Karpas-422 (cell line): ENCODE results near the gene DRD4. TPM values are rescaled to one million over a fixed set of nuclear protein-coding genes. Genes with fewer than 3 reads are reported as not detected.

Experiments used
- DNase-seq: peaks from one replicate; pipeline ENCODE4 v3.0.0-alpha.2; 2015
- H2AFZ ChIP-seq: fragments of 200-600 bp; sonication (generic); 2 replicates; pipeline ENCODE4 v1.6.1; 2014; ENCODE audit warnings: antibody characterized with exemption, low read length, mixed read lengths
- H3K27ac ChIP-seq: fragments of 200-600 bp; sonication (generic); 2 replicates; pipeline ENCODE4 v1.5.1; 2014; ENCODE audit warnings: mild to moderate bottlenecking, low read length, moderate library complexity
- H3K27me3 ChIP-seq: fragments of 200-600 bp; sonication (generic); 2 replicates; pipeline ENCODE4 v1.6.1; 2014; ENCODE audit warnings: low read length, mixed read lengths
- H3K36me3 ChIP-seq: fragments of 200-600 bp; sonication (generic); 2 replicates; pipeline ENCODE4 v1.6.1; 2014; ENCODE audit warnings: low read length, mixed read lengths; ENCODE audit not compliant: insufficient read depth
- H3K4me1 ChIP-seq: fragments of 200-600 bp; sonication (generic); 2 replicates; pipeline ENCODE4 v1.6.1; 2014; ENCODE audit warnings: mild to moderate bottlenecking, low read length, mixed read lengths
- H3K4me2 ChIP-seq: fragments of 200-600 bp; sonication (generic); 2 replicates; pipeline ENCODE4 v1.6.1; 2014; ENCODE audit warnings: low read length, low read depth, mild to moderate bottlenecking; ENCODE audit not compliant: poor library complexity, severe bottlenecking
- H3K4me3 ChIP-seq: fragments of 200-600 bp; sonication (generic); 2 replicates; pipeline ENCODE4 v1.5.1; 2014; ENCODE audit warnings: mild to moderate bottlenecking, antibody characterized with exemption, low read length, mixed read lengths
- H3K79me2 ChIP-seq: fragments of 200-600 bp; sonication (generic); 2 replicates; pipeline ENCODE4 v1.6.1; 2014; ENCODE audit warnings: mild to moderate bottlenecking, low read length, mixed read lengths
- H3K9ac ChIP-seq: fragments of 200-600 bp; sonication (generic); 2 replicates; pipeline ENCODE4 v1.6.0; 2014; ENCODE audit warnings: low read length
- H3K9me2 ChIP-seq: fragments of 200-600 bp; sonication (generic), shearing (Covaris generic); replicated peaks from 2 replicates; pipeline ENCODE4 v1.6.0; 2014; ENCODE audit warnings: mild to moderate bottlenecking, low read length, moderate library complexity; ENCODE audit not compliant: insufficient read depth
- H3K9me3 ChIP-seq: fragments of 300-700, 200-600 bp; sonication (generic); 2 replicates; pipeline ENCODE4 v1.6.1; 2014; ENCODE audit warnings: low read length, mixed read lengths
- H4K20me1 ChIP-seq: fragments of 200-600 bp; sonication (generic); 2 replicates; pipeline ENCODE4 v1.6.1; 2014; ENCODE audit warnings: mild to moderate bottlenecking, antibody characterized with exemption, low read length, low read depth; ENCODE audit not compliant: insufficient read depth
- total RNA-seq: library from RNA; depleted of rRNA; stranded (reverse); fragments of >200 nt; shearing (Covaris generic); gene quantifications from 2 replicates; pipeline ENCODE4 v1.2.3, GENCODE V29; 2014; ENCODE audit warnings: low replicate concordance

Gene DRD4
- total RNA-seq, 1 experiment from 2014 or later = not detected

DNA sequence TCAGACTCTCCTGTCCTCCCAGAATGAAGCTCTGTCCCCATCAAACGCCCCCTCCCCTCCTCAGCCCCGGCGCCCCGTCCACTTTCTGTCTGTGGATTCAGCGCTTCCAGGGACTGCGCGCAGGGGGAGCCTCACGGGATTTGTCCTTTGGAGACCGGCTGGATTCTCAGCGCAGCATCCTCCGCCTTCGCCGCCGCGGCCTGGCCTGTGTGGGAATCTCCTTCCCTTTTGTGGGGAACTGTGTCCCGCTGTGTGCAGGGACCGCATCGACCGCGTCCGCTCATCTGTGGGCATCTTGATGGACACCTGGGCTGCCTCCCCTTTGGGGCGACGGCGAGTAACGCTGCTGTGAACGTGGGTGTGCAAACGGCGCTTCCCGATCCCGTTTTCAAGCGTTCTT is 9.0 kb upstream of the DRD4 start:
- H3K4me2 ChIP-seq = no peak overlapping the region
- no peaks in the 10 kb centered on the region for H3K27me3 ChIP-seq
- H3K9me3 ChIP-seq = no peaks in the 10 kb centered on the region
- DNase-seq = no peak
- H3K36me3 ChIP-seq = no peaks in the 10 kb centered on the region
- no peak overlapping the region for H3K9ac ChIP-seq
- no peak overlapping the region for H3K27ac ChIP-seq
- H3K79me2 ChIP-seq = no peaks in the 10 kb centered on the region
- no peak overlapping the region for H3K4me3 ChIP-seq
- H3K9me2 ChIP-seq = no peaks in the 10 kb centered on the region
- no peaks in the 10 kb centered on the region for H3K4me1 ChIP-seq
- H2AFZ ChIP-seq = no peak overlapping the region
- H4K20me1 ChIP-seq = no peaks in the 10 kb centered on the region

DNA sequence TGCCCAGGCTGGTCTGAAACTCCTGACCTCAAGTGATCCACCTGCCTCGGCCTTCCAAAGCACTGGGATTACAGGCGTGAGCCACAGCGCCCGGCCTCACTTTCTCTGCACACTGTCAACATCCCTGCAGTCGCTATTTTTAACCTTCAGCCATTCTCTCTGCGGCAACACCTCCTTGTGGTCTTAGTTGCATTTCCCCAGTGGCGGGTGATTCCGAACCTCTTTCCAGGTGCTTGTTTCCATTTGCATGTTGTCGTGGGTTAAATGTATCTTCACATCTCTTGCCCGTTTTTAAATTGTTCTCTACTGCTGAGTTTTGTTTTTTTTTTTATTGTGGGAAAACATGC is 7.9 kb upstream of the DRD4 start:
- H3K9me3 ChIP-seq = no peaks in the 10 kb centered on the region
- H3K9me2 ChIP-seq = no peaks in the 10 kb centered on the region
- H3K4me3 ChIP-seq = no peak overlapping the region
- DNase-seq = no peak
- no peak overlapping the region for H3K4me2 ChIP-seq
- H4K20me1 ChIP-seq = no peaks in the 10 kb centered on the region
- H2AFZ ChIP-seq = no peak overlapping the region
- H3K4me1 ChIP-seq = no peaks in the 10 kb centered on the region
- no peak overlapping the region for H3K27ac ChIP-seq
- no peaks in the 10 kb centered on the region for H3K27me3 ChIP-seq
- H3K79me2 ChIP-seq = no peaks in the 10 kb centered on the region
- no peak overlapping the region for H3K9ac ChIP-seq
- no peaks in the 10 kb centered on the region for H3K36me3 ChIP-seq

DNA sequence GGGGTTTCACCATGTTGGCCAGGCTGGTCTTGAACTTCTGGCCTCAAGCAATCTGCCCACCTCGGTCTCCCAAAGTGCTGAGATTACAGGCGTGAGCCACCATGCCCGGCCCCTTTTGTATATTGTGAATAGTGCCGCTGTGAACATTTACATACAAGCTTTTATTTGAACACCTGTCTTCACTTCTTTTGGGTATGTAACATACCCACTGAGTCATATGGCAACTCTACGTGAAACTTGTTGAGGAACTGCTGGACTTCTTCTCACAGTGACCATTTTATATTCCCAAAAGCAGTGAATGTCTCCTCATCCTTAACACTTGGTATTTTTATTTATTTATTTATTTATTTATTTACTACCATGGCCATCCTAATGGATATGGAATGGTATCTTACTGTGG is 6.2 kb upstream of the DRD4 start:
- H3K4me3 ChIP-seq = no peak overlapping the region
- H3K36me3 ChIP-seq = no peaks in the 10 kb centered on the region
- no peaks in the 10 kb centered on the region for H3K79me2 ChIP-seq
- H3K4me1 ChIP-seq = no peaks in the 10 kb centered on the region
- H4K20me1 ChIP-seq = no peaks in the 10 kb centered on the region
- H3K4me2 ChIP-seq = no peak overlapping the region
- H3K9me2 ChIP-seq = no peaks in the 10 kb centered on the region
- H3K27me3 ChIP-seq = no peaks in the 10 kb centered on the region
- no peaks in the 10 kb centered on the region for H3K9me3 ChIP-seq
- H3K9ac ChIP-seq = no peak overlapping the region
- no peak for DNase-seq
- no peak overlapping the region for H3K27ac ChIP-seq
- H2AFZ ChIP-seq = no peak overlapping the region

DNA sequence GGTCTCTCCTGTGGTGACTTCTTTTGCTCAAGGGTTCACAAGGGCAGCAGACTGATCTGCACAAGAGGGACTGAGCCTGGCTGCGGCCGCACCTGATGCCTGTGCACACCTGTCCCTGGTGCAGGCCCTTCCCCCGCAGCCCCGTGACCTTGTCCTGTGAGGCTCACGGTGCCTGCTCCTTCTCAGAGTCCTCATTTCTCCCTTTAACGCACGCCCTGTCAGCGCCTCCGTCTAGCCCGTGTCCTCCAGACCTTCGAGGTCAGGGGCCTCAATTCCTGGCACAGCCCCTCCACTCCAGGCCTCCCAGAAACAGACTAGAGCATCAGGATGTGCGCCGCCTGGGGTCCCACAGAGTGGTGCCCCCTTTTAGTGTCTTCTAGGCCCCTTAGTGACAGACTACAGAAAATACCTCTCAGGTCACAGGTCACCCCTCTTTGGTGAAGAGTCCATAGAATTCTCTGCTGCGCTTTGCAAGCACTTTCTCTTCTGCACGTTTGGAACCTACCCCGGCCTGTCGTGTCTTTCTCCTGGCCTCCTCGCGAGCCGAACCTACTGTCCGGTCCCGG is 1.0 kb upstream of the DRD4 start:
- no peak overlapping the region for H3K27ac ChIP-seq
- no peaks in the 10 kb centered on the region for H3K36me3 ChIP-seq
- no peaks in the 10 kb centered on the region; the same call in 1 of the 2 replicates for H4K20me1 ChIP-seq
- no peaks in the 10 kb centered on the region for H3K27me3 ChIP-seq
- no peak overlapping the region for H3K9ac ChIP-seq
- no peak overlapping the region for H2AFZ ChIP-seq
- DNase-seq = no peak
- no peak overlapping the region for H3K4me2 ChIP-seq
- H3K79me2 ChIP-seq = no peaks in the 10 kb centered on the region
- H3K4me1 ChIP-seq = no peaks in the 10 kb centered on the region
- H3K9me3 ChIP-seq = no peaks in the 10 kb centered on the region
- H3K9me2 ChIP-seq = no peaks in the 10 kb centered on the region
- H3K4me3 ChIP-seq = no peak overlapping the region

DNA sequence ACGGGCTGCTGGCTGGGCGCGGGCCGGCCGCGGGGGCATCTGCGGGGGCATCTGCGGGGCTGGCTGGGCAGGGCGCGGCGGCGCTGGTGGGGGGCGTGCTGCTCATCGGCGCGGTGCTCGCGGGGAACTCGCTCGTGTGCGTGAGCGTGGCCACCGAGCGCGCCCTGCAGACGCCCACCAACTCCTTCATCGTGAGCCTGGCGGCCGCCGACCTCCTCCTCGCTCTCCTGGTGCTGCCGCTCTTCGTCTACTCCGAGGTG is 194 bp downstream of the DRD4 start:
- H3K9ac ChIP-seq = no peak overlapping the region
- no peaks in the 10 kb centered on the region for H3K9me3 ChIP-seq
- H3K36me3 ChIP-seq = no peaks in the 10 kb centered on the region
- H3K4me1 ChIP-seq = no peaks in the 10 kb centered on the region
- no peaks in the 10 kb centered on the region for H3K9me2 ChIP-seq
- no peaks in the 10 kb centered on the region for H3K27me3 ChIP-seq
- H3K79me2 ChIP-seq = no peaks in the 10 kb centered on the region
- H3K27ac ChIP-seq = no peak overlapping the region
- no peak overlapping the region for H2AFZ ChIP-seq
- no peak overlapping the region for H3K4me2 ChIP-seq
- H4K20me1 ChIP-seq = no peaks in the 10 kb centered on the region; the same call in 1 of the 2 replicates
- no peak overlapping the region for H3K4me3 ChIP-seq
- no peak for DNase-seq

DNA sequence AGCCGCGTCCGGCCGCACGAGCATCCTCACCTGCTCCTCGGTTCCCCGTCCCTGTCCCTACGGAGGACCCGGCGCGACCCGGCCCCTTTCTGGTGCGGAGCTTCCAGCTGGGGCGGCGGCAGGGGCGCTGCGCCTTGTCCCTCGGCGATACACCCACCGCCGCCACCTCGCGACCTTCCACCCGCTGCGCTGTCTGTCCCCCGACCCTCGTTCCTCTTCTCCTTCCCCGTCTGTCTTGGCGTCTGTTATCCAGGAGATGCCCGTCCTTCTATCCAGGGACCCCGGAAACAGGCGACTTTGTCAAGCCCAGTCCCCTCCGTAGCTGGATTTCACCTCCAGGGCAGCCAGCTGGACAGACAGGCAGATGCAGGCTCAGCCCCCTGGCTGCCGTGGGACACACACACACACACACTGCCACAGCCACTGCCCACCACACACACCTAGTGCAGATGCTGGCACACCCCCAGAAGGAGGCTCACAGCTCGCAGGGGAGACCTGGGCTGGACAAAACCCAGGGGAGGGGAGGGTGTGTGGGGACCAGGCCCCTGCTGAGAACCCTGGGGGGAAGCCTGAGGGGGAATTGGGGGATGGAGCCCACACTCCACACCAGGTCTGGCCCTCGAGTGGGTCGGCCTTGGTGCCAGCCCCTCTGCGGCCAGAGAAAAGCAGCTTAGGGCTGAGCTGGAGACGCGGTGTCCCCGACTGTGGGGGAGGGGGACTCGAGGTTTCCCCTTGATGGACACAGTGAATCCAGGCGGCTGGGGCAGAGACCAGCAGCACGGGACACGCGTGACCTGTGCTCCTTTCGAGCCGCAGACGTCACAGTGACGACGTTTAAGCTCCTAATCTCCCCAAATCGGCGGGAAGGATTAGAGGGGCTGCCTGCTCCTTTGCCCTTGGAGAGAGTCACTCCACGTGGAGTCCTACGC is 788 bp downstream of the DRD4 start:
- no peak for DNase-seq
- no peaks in the 10 kb centered on the region for H3K36me3 ChIP-seq
- no peak overlapping the region for H3K27ac ChIP-seq
- no peaks in the 10 kb centered on the region for H3K79me2 ChIP-seq
- H4K20me1 ChIP-seq = no peaks in the 10 kb centered on the region; the same call in 1 of the 2 replicates
- H3K27me3 ChIP-seq = no peaks in the 10 kb centered on the region
- H3K9ac ChIP-seq = no peak overlapping the region
- H3K4me3 ChIP-seq = no peak overlapping the region
- no peak overlapping the region for H3K4me2 ChIP-seq
- H3K9me2 ChIP-seq = no peaks in the 10 kb centered on the region
- H2AFZ ChIP-seq = no peak overlapping the region
- H3K9me3 ChIP-seq = no peaks in the 10 kb centered on the region
- no peaks in the 10 kb centered on the region for H3K4me1 ChIP-seq

DNA sequence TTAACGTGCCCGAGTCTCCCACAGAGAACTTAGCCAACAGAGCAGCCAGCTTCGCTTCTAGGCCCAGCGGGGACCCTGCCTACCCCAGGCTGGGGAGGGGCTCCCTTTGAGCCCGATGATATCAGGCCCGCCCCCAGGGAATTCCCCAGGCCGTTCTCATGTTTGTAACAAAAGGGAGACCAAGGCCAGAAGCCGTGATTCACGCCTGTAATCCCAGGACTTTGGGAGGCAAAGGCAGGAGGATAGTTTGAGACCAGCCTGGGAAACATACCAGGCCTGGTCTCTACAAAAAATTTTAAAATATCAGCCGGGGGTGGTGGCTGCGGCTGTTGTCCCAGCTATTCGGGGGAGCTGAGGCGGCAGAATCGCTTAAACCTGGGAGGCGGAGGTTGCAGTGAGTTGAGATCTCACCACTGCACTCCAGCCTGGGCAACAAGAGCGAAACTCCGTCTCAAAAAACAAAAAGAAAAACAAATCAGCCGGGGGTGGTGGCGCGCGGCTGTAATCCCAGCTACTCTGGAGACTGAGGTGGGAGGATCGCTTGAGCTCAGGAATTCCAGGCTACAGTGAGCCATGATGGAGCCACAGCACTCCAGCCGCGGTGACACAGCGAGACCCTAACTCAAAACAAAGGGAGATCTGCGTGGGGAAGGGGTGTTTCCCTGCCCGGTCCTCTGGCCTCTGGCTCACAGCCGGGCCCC is 1.7 kb downstream of the DRD4 start:
- H3K4me2 ChIP-seq = no peak overlapping the region
- H3K27me3 ChIP-seq = no peaks in the 10 kb centered on the region
- no peak overlapping the region for H3K9ac ChIP-seq
- no peak overlapping the region for H2AFZ ChIP-seq
- no peaks in the 10 kb centered on the region for H3K9me2 ChIP-seq
- no peaks in the 10 kb centered on the region for H3K36me3 ChIP-seq
- no peaks in the 10 kb centered on the region; the same call in 1 of the 2 replicates for H4K20me1 ChIP-seq
- H3K4me3 ChIP-seq = no peak overlapping the region
- no peaks in the 10 kb centered on the region for H3K79me2 ChIP-seq
- H3K4me1 ChIP-seq = no peaks in the 10 kb centered on the region
- no peak overlapping the region for H3K27ac ChIP-seq
- no peak for DNase-seq
- H3K9me3 ChIP-seq = no peaks in the 10 kb centered on the region

DNA sequence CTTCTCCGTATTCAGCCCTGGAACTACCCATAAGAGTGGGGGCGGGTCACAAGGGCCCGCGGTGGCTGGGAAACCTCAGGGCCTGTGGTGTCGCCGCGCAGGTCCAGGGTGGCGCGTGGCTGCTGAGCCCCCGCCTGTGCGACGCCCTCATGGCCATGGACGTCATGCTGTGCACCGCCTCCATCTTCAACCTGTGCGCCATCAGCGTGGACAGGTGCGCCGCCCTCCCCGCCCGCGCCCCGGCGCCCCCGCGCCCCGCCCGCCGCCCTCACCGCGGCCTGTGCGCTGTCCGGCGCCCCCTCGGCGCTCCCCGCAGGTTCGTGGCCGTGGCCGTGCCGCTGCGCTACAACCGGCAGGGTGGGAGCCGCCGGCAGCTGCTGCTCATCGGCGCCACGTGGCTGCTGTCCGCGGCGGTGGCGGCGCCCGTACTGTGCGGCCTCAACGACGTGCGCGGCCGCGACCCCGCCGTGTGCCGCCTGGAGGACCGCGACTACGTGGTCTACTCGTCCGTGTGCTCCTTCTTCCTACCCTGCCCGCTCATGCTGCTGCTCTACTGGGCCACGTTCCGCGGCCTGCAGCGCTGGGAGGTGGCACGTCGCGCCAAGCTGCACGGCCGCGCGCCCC is 2.4 kb downstream of the DRD4 start:
- H2AFZ ChIP-seq = no peak overlapping the region
- no peaks in the 10 kb centered on the region for H3K9me2 ChIP-seq
- no peaks in the 10 kb centered on the region for H3K27me3 ChIP-seq
- no peaks in the 10 kb centered on the region for H3K4me1 ChIP-seq
- H3K9ac ChIP-seq = no peak overlapping the region
- no peaks in the 10 kb centered on the region; the same call in 1 of the 2 replicates for H4K20me1 ChIP-seq
- no peak overlapping the region for H3K27ac ChIP-seq
- H3K9me3 ChIP-seq = no peaks in the 10 kb centered on the region
- no peak overlapping the region for H3K4me3 ChIP-seq
- DNase-seq = no peak
- no peaks in the 10 kb centered on the region for H3K79me2 ChIP-seq
- H3K36me3 ChIP-seq = 0 out of 2 replicates have a peak, but pooled peaks cover 2% of the 10 kb centered on the region
- H3K4me2 ChIP-seq = no peak overlapping the region
